Retinal pigment epithelial cell (primary cell): ENCODE data around the gene GPR87.
A peak's percentile ranks its signal among the peaks of the same experiment; 100 is the strongest.

ENCODE experiments used
- DNase-seq: peaks from one replicate; pipeline ENCODE4 v3.0.0-alpha.2; 2010; ENCODE audit warnings: low read depth
- H3K4me3 ChIP-seq: 2 replicates; pipeline ENCODE4 v1.5.1; 2011; ENCODE audit warnings: mild to moderate bottlenecking, low read length, control low read depth, moderate library complexity
- CTCF ChIP-seq: conservative IDR thresholded peaks from 2 replicates; pipeline ENCODE4 v1.5.1; 2011; ENCODE audit warnings: low read depth, low read length, control low read depth, inconsistent platforms

The GPR87 gene

GRCh38 chr3:151318991-151319390 is 2.4 kb upstream of the GPR87 start:
- no peak for TF ChIP-seq CTCF
- no peak for DNase-seq
- no peak overlapping the region for H3K4me3 ChIP-seq

- DNase-seq: no peak
- TF ChIP-seq CTCF: no peak
- no peak overlapping the region for H3K4me3 ChIP-seq
These were observed 1.7 kb upstream of the GPR87 start for GRCh38 chr3:151318313-151318712.

GRCh38 chr3:151315846-151316245 is 774 bp downstream of the GPR87 start:
- DNase-seq: no peak
- no peak overlapping the region for H3K4me3 ChIP-seq
- no peak for TF ChIP-seq CTCF

- peak; percentile 49 for DNase-seq
- no peak overlapping the region for H3K4me3 ChIP-seq
- no peak for TF ChIP-seq CTCF
These were observed 1.5 kb downstream of the GPR87 start for GRCh38 chr3:151315136-151315535.

- no peak overlapping the region for H3K4me3 ChIP-seq
- DNase-seq: no peak
- no peak for TF ChIP-seq CTCF
These were observed 2.0 kb downstream of the GPR87 start for GRCh38 chr3:151314593-151314992.

- TF ChIP-seq CTCF: no peak
- H3K4me3 ChIP-seq: no peak overlapping the region
These were observed 2.5 kb downstream of the GPR87 start for GRCh38 chr3:151314137-151314536.

GRCh38 chr3:151312972-151313371 is 3.6 kb downstream of the GPR87 start:
- H3K4me3 ChIP-seq: no peak overlapping the region
- no peak for TF ChIP-seq CTCF
- DNase-seq: no peak

More at GRCh38 chr3:151314137-151314536, 2.5 kb downstream of the GPR87 start:
- DNase-seq: no peak
